H1 (cell line): ENCODE results near the gene SELENOS. TPM values are rescaled to one million over a fixed set of nuclear protein-coding genes. Genes with fewer than 3 reads are reported as not detected.

Experiments used
- CTCF ChIA-PET: fragments of 300-600 bp; sonication (Branson Sonifier 250); formaldehyde crosslinking; loops from one replicate; lab custom pipeline; 2021; ENCODE audit not compliant: partially characterized antibody; lab: Charles Lee
- POLR2A ChIA-PET: fragments of 300-600 bp; sonication (Branson Sonifier 250); formaldehyde crosslinking; loops from one replicate; lab custom pipeline; 2021; ENCODE audit warnings: inconsistent platforms; ENCODE audit not compliant: partially characterized antibody; lab: Charles Lee
- DNase-seq, 2 experiments: peaks; one replicate each; pipeline versions ENCODE4 v3.0.0 to v3.0.0-alpha.2; 2010 to 2022; ENCODE audit warnings: low spot score in 2 of 2, low read depth in 1 of 2, mixed read lengths in 1 of 2
- FAIRE-seq: peaks from 2 replicates; lab custom pipeline; 2011; peaks lifted over from hg19 to GRCh38; lab: Jason Lieb, UNC
- H2AFZ ChIP-seq: 2 replicates; pipeline ENCODE4 v1.8.1; 2012; ENCODE audit warnings: low read length, inconsistent platforms
- H2AK5ac ChIP-seq: 2 replicates; pipeline ENCODE4 v1.6.1; 2013; ENCODE audit warnings: low read depth, low read length
- H2BK120ac ChIP-seq: replicated peaks from 2 replicates; pipeline ENCODE3; 2013; ENCODE audit warnings: low read depth, low read length, inconsistent platforms
- H2BK12ac ChIP-seq: 2 replicates; pipeline ENCODE4 v1.6.1; 2013; ENCODE audit warnings: low read depth, low read length
- H2BK15ac ChIP-seq: 2 replicates; pipeline ENCODE4 v1.6.1; 2013; ENCODE audit warnings: low read length
- H2BK20ac ChIP-seq: 2 replicates; pipeline ENCODE4 v1.6.1; 2013; ENCODE audit warnings: low read length
- H2BK5ac ChIP-seq: 2 replicates; pipeline ENCODE4 v1.6.1; 2013; ENCODE audit warnings: low read depth, low read length
- H3K14ac ChIP-seq: 2 replicates; pipeline ENCODE4 v1.6.1; 2013; ENCODE audit warnings: inconsistent platforms; ENCODE audit not compliant: insufficient read length
- H3K18ac ChIP-seq: 2 replicates; pipeline ENCODE4 v1.6.1; 2013; ENCODE audit warnings: low read length; ENCODE audit errors: extremely low read depth
- H3K23ac ChIP-seq: 2 replicates; pipeline ENCODE4 v1.6.1; 2013; ENCODE audit warnings: inconsistent platforms; ENCODE audit not compliant: insufficient read length
- H3K23me2 ChIP-seq: 2 replicates; pipeline ENCODE4 v1.6.1; 2013; ENCODE audit warnings: low read depth, low read length
- H3K27ac ChIP-seq: 2 replicates; pipeline ENCODE4 v1.6.1; 2011; ENCODE audit warnings: low read depth, low read length, inconsistent platforms
- H3K27me3 ChIP-seq, 4 experiments: replicated peaks in 1 of 4; 1 replicate in 1 of 4; 2 replicates in 3 of 4; pipeline versions ENCODE4 v1.6.1 to v1.8.1; 2011 to 2013; ENCODE audit warnings: low read length in 3 of 4, mild to moderate bottlenecking in 3 of 4, inconsistent platforms in 2 of 4, mixed read lengths in 2 of 4, moderate library complexity in 1 of 4; ENCODE audit not compliant: control insufficient read depth in 3 of 4, insufficient read depth in 3 of 4; ENCODE audit errors: extremely low read depth in 1 of 4
- H3K36me3 ChIP-seq, 4 experiments: 2 replicates each; pipeline versions ENCODE4 v1.6.1 to v1.8.1; 2011 to 2013; ENCODE audit warnings: mild to moderate bottlenecking in 4 of 4, low read length in 3 of 4, moderate library complexity in 2 of 4, control low read depth in 1 of 4, inconsistent platforms in 1 of 4; ENCODE audit not compliant: insufficient read depth in 4 of 4, control insufficient read depth in 2 of 4
- H3K4ac ChIP-seq: replicated peaks from 2 replicates; pipeline ENCODE3; 2013; ENCODE audit warnings: low read length, low read depth, mixed read lengths, inconsistent platforms; ENCODE audit not compliant: insufficient read length
- H3K4me1 ChIP-seq, 4 experiments: replicated peaks in 1 of 4; 1 replicate in 1 of 4; 2 replicates in 3 of 4; pipeline versions ENCODE4 v1.6.1 to v1.8.1; 2011 to 2013; ENCODE audit warnings: low read length in 3 of 4, inconsistent platforms in 2 of 4, mixed read lengths in 1 of 4; ENCODE audit not compliant: insufficient read depth in 4 of 4, control insufficient read depth in 3 of 4
- H3K4me2 ChIP-seq, 2 experiments: 2 replicates each; pipeline versions ENCODE4 v1.6.1 to v1.8.1; 2011 to 2013; ENCODE audit warnings: low read depth in 2 of 2, low read length in 2 of 2, control low read depth in 1 of 2, inconsistent platforms in 1 of 2, mild to moderate bottlenecking in 1 of 2; ENCODE audit not compliant: insufficient read depth in 1 of 2
- H3K4me3 ChIP-seq, 4 experiments: fragments of 200-600, 300-600 bp in 1 of 4; sonication (generic), shearing (Covaris generic), sonication (Bioruptor Twin) in 1 of 4; 2 replicates each; pipeline versions ENCODE4 v1.5.1 to v1.8.1; 2011 to 2016; ENCODE audit warnings: low read length in 4 of 4, low read depth in 3 of 4, control low read depth in 2 of 4, inconsistent platforms in 2 of 4, mild to moderate bottlenecking in 2 of 4, mixed read lengths in 1 of 4, moderate library complexity in 1 of 4; ENCODE audit not compliant: insufficient read depth in 2 of 4; ENCODE audit errors: extremely low read depth in 1 of 4
- H3K56ac ChIP-seq: replicated peaks from 2 replicates; pipeline ENCODE3; 2013; ENCODE audit warnings: low read depth, mild to moderate bottlenecking, mixed read lengths, low read length, inconsistent platforms; ENCODE audit not compliant: insufficient read length
- H3K79me1 ChIP-seq: 2 replicates; pipeline ENCODE4 v1.6.1; 2013; ENCODE audit warnings: low read depth, low read length, control low read depth
- H3K79me2 ChIP-seq, 2 experiments: 2 replicates each; pipeline versions ENCODE4 v1.6.1 to v1.8.1; 2012 to 2013; ENCODE audit warnings: low read length in 2 of 2, mild to moderate bottlenecking in 2 of 2, inconsistent platforms in 1 of 2; ENCODE audit not compliant: insufficient read depth in 2 of 2, control insufficient read depth in 1 of 2
- H3K9ac ChIP-seq, 4 experiments: replicated peaks in 1 of 4; 1 replicate in 1 of 4; 2 replicates in 3 of 4; pipeline versions ENCODE4 v1.6.1 to v1.8.1; 2011 to 2013; ENCODE audit warnings: low read depth in 3 of 4, low read length in 3 of 4, control low read depth in 2 of 4, mild to moderate bottlenecking in 2 of 4, moderate library complexity in 2 of 4, inconsistent platforms in 1 of 4; ENCODE audit errors: extremely low read depth in 1 of 4
- H3K9me3 ChIP-seq, 2 experiments: 2 replicates each; pipeline versions ENCODE4 v1.6.1 to v1.8.1; 2012 to 2013; ENCODE audit warnings: mild to moderate bottlenecking in 2 of 2, moderate library complexity in 2 of 2, control low read depth in 1 of 2, inconsistent platforms in 1 of 2, low read depth in 1 of 2, low read length in 1 of 2, mixed read lengths in 1 of 2; ENCODE audit not compliant: insufficient read depth in 2 of 2
- H4K20me1 ChIP-seq, 2 experiments: replicated peaks in 1 of 2; 2 replicates each; pipeline versions ENCODE3 to v1.8.1; 2011 to 2013; ENCODE audit warnings: inconsistent platforms in 2 of 2, low read length in 2 of 2, mild to moderate bottlenecking in 1 of 2; ENCODE audit not compliant: insufficient read depth in 2 of 2, control insufficient read depth in 1 of 2
- H4K5ac ChIP-seq: 2 replicates; pipeline ENCODE4 v1.6.1; 2013; ENCODE audit warnings: low read length, low read depth, mixed read lengths, inconsistent platforms; ENCODE audit not compliant: insufficient read length
- H4K8ac ChIP-seq: 2 replicates; pipeline ENCODE4 v1.8.0; 2013; ENCODE audit warnings: mild to moderate bottlenecking, moderate library complexity, low read length, inconsistent platforms; ENCODE audit not compliant: insufficient read depth; ENCODE audit errors: extremely low read depth
- H4K91ac ChIP-seq: replicated peaks from 2 replicates; pipeline ENCODE3; 2013; ENCODE audit warnings: low read length, mixed read lengths, inconsistent platforms; ENCODE audit not compliant: insufficient read length
- CBX5 ChIP-seq: fragments of 300-800, 300-1000 bp; sonication (generic); IDR thresholded peaks from 2 replicates; pipeline ENCODE4 v1.7.1; 2016; ENCODE audit warnings: antibody characterized with exemption, low read length, low read depth
- EP300 ChIP-seq, 2 experiments: IDR thresholded peaks; 1 replicate in 1 of 2; 2 replicates in 1 of 2; pipeline ENCODE4 v1.6.1; 2011 to 2012; ENCODE audit warnings: low read depth in 2 of 2, low read length in 2 of 2, mild to moderate bottlenecking in 2 of 2, borderline replicate concordance in 1 of 2, inconsistent platforms in 1 of 2, moderate library complexity in 1 of 2
- KDM4A ChIP-seq: IDR thresholded peaks from one replicate; pipeline ENCODE4 v1.7.1; 2012; ENCODE audit warnings: low read depth, mild to moderate bottlenecking, moderate library complexity, low read length, inconsistent platforms; ENCODE audit not compliant: severe bottlenecking
- KDM5A ChIP-seq: fragments of 200-600 bp; IDR thresholded peaks from 2 replicates; pipeline ENCODE4 v1.7.1; 2012; ENCODE audit warnings: mild to moderate bottlenecking, low read length, inconsistent platforms, mixed read lengths
- NRF1 ChIP-seq: IDR thresholded peaks from 2 replicates; pipeline ENCODE4 v1.6.1; 2011; ENCODE audit warnings: mild to moderate bottlenecking, low read depth, low read length, improper control_type of control experiment
- SIN3A ChIP-seq, 2 experiments: IDR thresholded peaks in 1 of 2; conservative IDR thresholded peaks in 1 of 2; 2 replicates each; pipeline ENCODE4 v1.6.1; 2011 to 2012; ENCODE audit warnings: low read length in 2 of 2, improper control_type of control experiment in 1 of 2, low read depth in 1 of 2, mild to moderate bottlenecking in 1 of 2
- SIRT6 ChIP-seq: IDR thresholded peaks from one replicate; pipeline ENCODE4 v1.7.1; 2012; ENCODE audit warnings: low read length, inconsistent platforms
- SRF ChIP-seq: IDR thresholded peaks from 2 replicates; pipeline ENCODE4 v1.6.1; 2011; ENCODE audit warnings: mild to moderate bottlenecking, low read depth, low read length, moderate library complexity
- ZNF274 ChIP-seq: IDR thresholded peaks from 2 replicates; pipeline ENCODE4 v1.7.0; 2012; ENCODE audit warnings: low read length, borderline replicate concordance; ENCODE audit errors: extremely low read depth
- WGBS, 2 experiments: shearing (Covaris generic) in 1 of 2; methylation state at CpG; one replicate each; pipeline versions ENCODE4 v1.1.6 to v1.1.7; 2013 to 2015; ENCODE audit warnings: low lambda C conversion rate in 2 of 2, mixed read lengths in 2 of 2, inconsistent platforms in 1 of 2, low coverage in 1 of 2, missing lambda C conversion rate in 1 of 2; ENCODE audit not compliant: insufficient replicate concordance in 2 of 2, insufficient coverage in 1 of 2, insufficient read length in 1 of 2; ENCODE audit errors: extremely low coverage in 1 of 2, missing lambda C conversion rate in 1 of 2; 5-methylcytosine and 5-hydroxymethylcytosine counted together
- polyA plus RNA-seq, 7 experiments: library from polyadenylated mRNA; depleted of rRNA in 3 of 7; stranded (reverse) in 5 of 7; unstranded in 2 of 7; fragments of >200 nt in 5 of 7; fragments of 200-250 nt in 2 of 7; gene quantifications; 1 replicate in 5 of 7; 2 replicates in 1 of 7; 4 replicates in 1 of 7; pipeline versions ENCODE4 v1.2.1 to v1.2.3, GENCODE V29; 2011 to 2013; ENCODE audit warnings: missing spikeins in 2 of 7, mixed read lengths in 2 of 7
- total RNA-seq: library from RNA; stranded (reverse); fragmentation: NEBNext Ultra II Directional; extraction: Animal tissue kit (Norgen Biotek cat#: 25700); gene quantifications from 2 replicates; pipeline ENCODE4 v1.2.1, GENCODE V29; 2021

Gene SELENOS
- total and polyA plus RNA-seq, 2 of the 8 experiments (the other 6 are each of a cell fraction or from before 2014, with no cell fraction given), result 45.1 to 46.0 TPM

DNA sequence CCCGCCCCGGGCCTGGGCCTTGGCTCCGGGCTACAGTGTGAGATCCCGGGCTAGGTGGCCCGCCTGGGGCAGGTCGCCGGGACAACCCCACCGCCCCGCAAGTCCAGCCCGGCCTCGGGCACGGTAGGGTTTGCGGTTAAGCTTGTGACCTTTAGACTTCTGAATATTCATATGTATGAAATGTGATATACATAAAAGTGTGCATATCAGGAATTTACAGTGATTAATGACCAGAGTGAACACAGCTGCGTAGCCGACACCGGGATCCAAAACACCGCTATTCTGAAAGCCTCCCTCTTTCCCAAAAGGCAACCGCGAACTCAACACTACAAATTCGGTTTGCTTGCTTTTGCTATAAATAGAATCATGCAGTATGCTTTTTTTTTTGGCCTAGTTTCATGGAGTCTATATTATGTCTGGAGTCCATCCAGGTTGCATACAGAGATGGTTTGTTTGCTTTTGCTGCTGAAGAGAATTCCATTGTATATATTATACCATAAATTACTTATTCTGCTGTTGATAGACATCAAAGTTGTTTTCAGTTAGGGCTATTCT, 18.4 kb upstream of the SELENOS start:
- WGBS, 2 experiments, result 20% methylated on average over 20 of the region's 20 CpGs; no CpG with 5 or more reads in 1 of the 2 experiments
- Histone ChIP-seq H4K20me1 (peaks cover 7 to 11% of the 10 kb centered on the region in 2 experiments), H2AFZ (peak overlapping the region; percentile 87; the same call in 1 of the 2 replicates), H2AK5ac (no peak overlapping the region), H3K4ac (no peak overlapping the region), H3K4me1 (peaks cover 3 to 5% (median 4%) of the 10 kb centered on the region in 4 experiments; a peak in 4 of 7 replicates), H3K36me3 (peaks cover 0 to 7% (median 0%) of the 10 kb centered on the region in 4 experiments; a peak in 3 of 8 replicates), H3K23me2 (peaks cover 6% of the 10 kb centered on the region; the same call in 1 of the 2 replicates), H2BK5ac (no peak overlapping the region), H3K9ac (peak overlapping the region; percentile 35 to 79 (median 58); a peak in 6 of 7 replicates), H2BK20ac (no peak overlapping the region), H4K91ac (no peak overlapping the region), H2BK12ac (no peak overlapping the region), H2BK15ac (no peak overlapping the region), H3K4me2 (peak overlapping the region; percentile 72 to 73), H2BK120ac (no peak overlapping the region), H3K79me1 (peaks cover 6% of the 10 kb centered on the region), H4K8ac (peak overlapping the region; percentile 91), H3K56ac (no peak overlapping the region), H3K27me3 (no peaks in the 10 kb centered on the region), H3K79me2 (peaks cover 26 to 42% of the 10 kb centered on the region in 2 experiments), H3K4me3 (peak overlapping the region; percentile 93 to 98 (median 94)), H3K14ac (no peak overlapping the region), H3K18ac (peak overlapping the region; percentile 62; the same call in 1 of the 2 replicates), H3K27ac (0 out of 2 replicates have a peak overlapping the region, but pooled peaks have one; percentile 18), H3K9me3 (no peaks in the 10 kb centered on the region), H3K23ac (no peak overlapping the region), H4K5ac (peak overlapping the region; percentile 66)
- ChIA-PET POLR2A (interaction anchor here (0.7 to 2.1 kb wide), 4 partner anchors 13 to 343 kb away, joined by 3 to 9 read pairs (median 5); no protein-coding TSS in a partner anchor), CTCF (interaction anchor here (0.6 to 2.8 kb wide), 9 partner anchors 9 to 377 kb away, joined by 3 to 21 read pairs (median 3); no protein-coding TSS in a partner anchor)
- TF ChIP-seq SIN3A (conservative IDR thresholded peaks at IDR 0.05 in 1 of 2, IDR thresholded peaks at IDR 0.05 in 1 of 2; ENCODE audit: low read depth in 1 of 2, low read length in 2 of 2), result no peak
- TF ChIP-seq KDM4A, result peak; percentile 0
- TF ChIP-seq KDM5A, result no peak
- no peak for TF ChIP-seq SIRT6
- no peak for TF ChIP-seq NRF1
- TF ChIP-seq SRF, result no peak
- no peak for TF ChIP-seq ZNF274
- no peak for TF ChIP-seq CBX5
- TF ChIP-seq EP300 (IDR thresholded peaks at IDR 0.05; ENCODE audit: borderline replicate concordance in 1 of 2, low read depth in 2 of 2, low read length in 2 of 2), result no peak
- FAIRE-seq (no peak), DNase-seq (no peak)
